Ishikawa (cell line): ENCODE data around the gene ITIH5.

ENCODE experiments used
- CEBPB ChIP-seq: IDR thresholded peaks from 2 replicates; pipeline ENCODE4 v1.6.1; 2012
- CREB1 ChIP-seq: IDR thresholded peaks from 2 replicates; pipeline ENCODE4 v1.6.1; 2012; ENCODE audit warnings: low read depth
- EGR1 ChIP-seq: IDR thresholded peaks from 2 replicates; pipeline ENCODE4 v1.6.1; 2012
- EP300 ChIP-seq: IDR thresholded peaks from 2 replicates; pipeline ENCODE4 v1.6.1; 2012; ENCODE audit warnings: borderline replicate concordance
- FOXM1 ChIP-seq: IDR thresholded peaks from 2 replicates; pipeline ENCODE4 v1.6.1; 2012; ENCODE audit warnings: low read depth, borderline replicate concordance
- MAX ChIP-seq: IDR thresholded peaks from 2 replicates; pipeline ENCODE4 v1.6.1; 2012
- NFIC ChIP-seq: IDR thresholded peaks from 2 replicates; pipeline ENCODE4 v1.6.1; 2012
- RAD21 ChIP-seq: IDR thresholded peaks from 2 replicates; pipeline ENCODE4 v1.6.1; 2012; ENCODE audit warnings: low read depth
- REST ChIP-seq: IDR thresholded peaks from 2 replicates; pipeline ENCODE4 v1.6.1; 2012; ENCODE audit warnings: low read depth, mild to moderate bottlenecking
- TAF1 ChIP-seq: IDR thresholded peaks from 2 replicates; pipeline ENCODE4 v1.6.1; 2012; ENCODE audit warnings: low read depth, mild to moderate bottlenecking
- TCF12 ChIP-seq: IDR thresholded peaks from 2 replicates; pipeline ENCODE4 v1.6.1; 2012; ENCODE audit warnings: low read depth
- TEAD4 ChIP-seq: IDR thresholded peaks from 2 replicates; pipeline ENCODE4 v1.6.1; 2012
- YY1 ChIP-seq: IDR thresholded peaks from 2 replicates; pipeline ENCODE4 v1.6.1; 2012; ENCODE audit warnings: low read depth
- TF ChIP-seq, protein P1 (sequence below): IDR thresholded peaks from 2 replicates; pipeline ENCODE4 v1.6.1; 2012

DNA sequence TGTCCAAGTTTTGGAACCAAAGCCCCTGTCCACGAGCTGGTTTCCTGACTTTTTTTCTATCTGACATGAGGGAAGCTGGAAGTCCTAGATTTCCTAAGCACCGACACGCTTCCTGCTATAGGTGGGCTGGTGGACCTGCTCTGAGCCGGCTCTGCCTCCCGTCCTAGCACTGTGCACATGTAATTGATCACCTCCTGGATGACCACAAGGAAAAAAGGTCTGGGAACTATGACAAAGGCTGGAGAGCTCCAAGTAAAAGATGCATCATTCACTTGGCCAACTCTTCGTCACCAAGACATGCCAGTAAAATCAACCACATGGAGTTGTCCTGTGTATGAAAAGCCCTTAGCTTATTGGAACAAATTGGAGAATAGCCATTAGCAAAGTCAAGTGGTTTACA lies 104.8 kb downstream of the ITIH5 start:
- TF ChIP-seq YY1 (no peak), TAF1 (no peak), MAX (no peak), REST (no peak), CEBPB (no peak), TCF12 (no peak), NFIC (no peak), EP300 (no peak), CREB1 (no peak), RAD21 (no peak), EGR1 (no peak), TEAD4 (no peak), FOXM1 (no peak)
- TF ChIP-seq, protein P1, sequence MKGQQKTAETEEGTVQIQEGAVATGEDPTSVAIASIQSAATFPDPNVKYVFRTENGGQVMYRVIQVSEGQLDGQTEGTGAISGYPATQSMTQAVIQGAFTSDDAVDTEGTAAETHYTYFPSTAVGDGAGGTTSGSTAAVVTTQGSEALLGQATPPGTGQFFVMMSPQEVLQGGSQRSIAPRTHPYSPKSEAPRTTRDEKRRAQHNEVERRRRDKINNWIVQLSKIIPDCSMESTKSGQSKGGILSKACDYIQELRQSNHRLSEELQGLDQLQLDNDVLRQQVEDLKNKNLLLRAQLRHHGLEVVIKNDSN: no peak
